ENCODE results near the gene TEX36.

- TF ChIP-seq CTCF (IDR thresholded peaks at IDR 0.05) (no peak), POLR2A (IDR thresholded peaks at IDR 0.05) (no peak)
These were observed at the start of gene TEX36 for GRCh38 chr10:125683063-125683462.

All from body of pancreas (tissue), 4 donors.